ENCODE measurements around the gene MSANTD7.
"Not testable (repeated sequence)": the region's sequence is repeated elsewhere in the genome, so short reads cannot be mapped to it uniquely, and the experiment has no call there.

The MSANTD7 gene

GRCh38 chr10:14859775-14860174, 21.7 kb downstream of the MSANTD7 start:
- no peaks in the 10 kb centered on the region for H3K27me3 ChIP-seq (ENCODE audit: control insufficient read depth, low read length)
- no peaks in the 10 kb centered on the region for H4K20me1 ChIP-seq (ENCODE audit: control insufficient read depth, insufficient read depth, low read depth, low read length)
- no peak overlapping the region for H3K4me2 ChIP-seq (ENCODE audit: low read length)
- peaks cover 73% of the 10 kb centered on the region for H3K36me3 ChIP-seq (ENCODE audit: control insufficient read depth, low read length)
- no peaks in the 10 kb centered on the region for H3K9me2 ChIP-seq (replicated peaks; ENCODE audit: control insufficient read depth, low read length)
- no peaks in the 10 kb centered on the region for H3K9me3 ChIP-seq (ENCODE audit: control insufficient read depth, insufficient read depth, low read length)
- no peak overlapping the region for H3K27ac ChIP-seq (ENCODE audit: low read depth, low read length)
- H3F3A ChIP-seq (ENCODE audit: control insufficient read depth, insufficient read depth): 0 out of 2 replicates have a peak, but pooled peaks cover 2% of the 10 kb centered on the region
- peaks cover 17% of the 10 kb centered on the region for H3K4me1 ChIP-seq (ENCODE audit: control insufficient read depth, low read length)
- H3K4me3 ChIP-seq (ENCODE audit: low read length): no peak overlapping the region
- no peaks in the 10 kb centered on the region for H3K79me2 ChIP-seq (ENCODE audit: control insufficient read depth, low read length)
- no peak for TF ChIP-seq CTCF (IDR thresholded peaks at IDR 0.05; ENCODE audit: low read depth, low read length, poor library complexity, severe bottlenecking)

GRCh38 chr10:14860791-14861190, 22.7 kb downstream of the MSANTD7 start:
- H3K36me3 ChIP-seq (ENCODE audit: control insufficient read depth, low read length): peaks cover 67% of the 10 kb centered on the region

GRCh38 chr10:14864466-14864865, 26.4 kb downstream of the MSANTD7 start:
- H3K4me3 ChIP-seq (ENCODE audit: low read length); H3K79me2 ChIP-seq (ENCODE audit: control insufficient read depth, low read length); H3F3A ChIP-seq (ENCODE audit: control insufficient read depth, insufficient read depth); H4K20me1 ChIP-seq (ENCODE audit: control insufficient read depth, insufficient read depth, low read depth, low read length); H3K9me3 ChIP-seq (ENCODE audit: control insufficient read depth, insufficient read depth, low read length); H3K27ac ChIP-seq (ENCODE audit: low read depth, low read length); H3K4me2 ChIP-seq (ENCODE audit: low read length); H3K27me3 ChIP-seq (ENCODE audit: control insufficient read depth, low read length); H3K9me2 ChIP-seq (replicated peaks; ENCODE audit: control insufficient read depth, low read length); H3K4me1 ChIP-seq (ENCODE audit: control insufficient read depth, low read length): not testable (repeated sequence)
- peaks cover 65% of the 10 kb centered on the region for H3K36me3 ChIP-seq (ENCODE audit: control insufficient read depth, low read length)

More at GRCh38 chr10:14860791-14861190, 22.7 kb downstream of the MSANTD7 start:
- Histone ChIP-seq H3F3A (ENCODE audit: control insufficient read depth, insufficient read depth) (0 out of 2 replicates have a peak, but pooled peaks cover 2% of the 10 kb centered on the region), H3K4me3 (ENCODE audit: low read length) (no peak overlapping the region), H3K4me2 (ENCODE audit: low read length) (no peak overlapping the region), H4K20me1 (ENCODE audit: control insufficient read depth, insufficient read depth, low read depth, low read length) (no peaks in the 10 kb centered on the region), H3K27ac (ENCODE audit: low read depth, low read length) (no peak overlapping the region), H3K9me3 (ENCODE audit: control insufficient read depth, insufficient read depth, low read length) (no peaks in the 10 kb centered on the region), H3K9me2 (replicated peaks; ENCODE audit: control insufficient read depth, low read length) (no peaks in the 10 kb centered on the region), H3K27me3 (ENCODE audit: control insufficient read depth, low read length) (no peaks in the 10 kb centered on the region), H3K79me2 (ENCODE audit: control insufficient read depth, low read length) (no peaks in the 10 kb centered on the region), H3K4me1 (ENCODE audit: control insufficient read depth, low read length) (peaks cover 17% of the 10 kb centered on the region)
- TF ChIP-seq CTCF (IDR thresholded peaks at IDR 0.05; ENCODE audit: low read depth, low read length, poor library complexity, severe bottlenecking): no peak
- no peak for TF ChIP-seq EZH2phosphoT487 (IDR thresholded peaks at IDR 0.05; ENCODE audit: borderline replicate concordance, low read length)

GRCh38 chr10:14864871-14865270, 26.8 kb downstream of the MSANTD7 start:
- H3K36me3 ChIP-seq (ENCODE audit: control insufficient read depth, low read length): peaks cover 65% of the 10 kb centered on the region
- not testable (repeated sequence) for H3K9me2 ChIP-seq (replicated peaks; ENCODE audit: control insufficient read depth, low read length); H4K20me1 ChIP-seq (ENCODE audit: control insufficient read depth, insufficient read depth, low read depth, low read length); H3F3A ChIP-seq (ENCODE audit: control insufficient read depth, insufficient read depth); H3K4me3 ChIP-seq (ENCODE audit: low read length); H3K27ac ChIP-seq (ENCODE audit: low read depth, low read length); H3K27me3 ChIP-seq (ENCODE audit: control insufficient read depth, low read length); H3K4me1 ChIP-seq (ENCODE audit: control insufficient read depth, low read length); H3K4me2 ChIP-seq (ENCODE audit: low read length); H3K79me2 ChIP-seq (ENCODE audit: control insufficient read depth, low read length); H3K9me3 ChIP-seq (ENCODE audit: control insufficient read depth, insufficient read depth, low read length)
